Caco-2 (cell line): ENCODE results near the gene VPS13D. TPM values are rescaled to one million over a fixed set of nuclear protein-coding genes. Genes with fewer than 3 reads are reported as not detected.

ENCODE experiments used
- BruUV-seq: library from RNA; stranded (reverse); fragments of 400-500 nt; replicated peaks from 2 replicates; lab custom pipeline; 2021; lab: Mats Ljungman, UMichigan
- CTCF ChIA-PET: fragments of 300-600 bp; sonication (Branson Sonifier 250); formaldehyde crosslinking; loops from one replicate; lab custom pipeline; 2022; ENCODE audit warnings: antibody characterized with exemption; lab: Charles Lee
- POLR2A ChIA-PET: fragments of 300-600 bp; sonication (Branson Sonifier 250); formaldehyde crosslinking; loops from one replicate; lab custom pipeline; 2022; ENCODE audit warnings: antibody characterized with exemption; lab: Charles Lee
- DNase-seq, 2 experiments: peaks; one replicate each; pipeline versions ENCODE4 v3.0.0 to v3.0.0-alpha.2; 2020 to 2022
- H3K27me3 ChIP-seq: replicated peaks from 2 replicates; pipeline ENCODE4 v1.6.0; 2011; ENCODE audit warnings: low read length; ENCODE audit not compliant: control insufficient read depth, insufficient read depth
- H3K36me3 ChIP-seq: 2 replicates; pipeline ENCODE4 v1.5.1; 2011; ENCODE audit warnings: low read length; ENCODE audit not compliant: control insufficient read depth, insufficient read depth
- H3K4me1 ChIP-seq: fragments of 250-450 bp; sonication (Bioruptor Pico); 2 replicates; pipeline ENCODE4 v1.5.1; 2020; ENCODE audit warnings: mild to moderate bottlenecking
- H3K4me3 ChIP-seq: 2 replicates; pipeline ENCODE4 v1.5.1; 2011; ENCODE audit warnings: low read depth, mild to moderate bottlenecking, control low read depth, low read length
- H3K9me3 ChIP-seq: fragments of 250-450 bp; sonication (Bioruptor Pico); 2 replicates; pipeline ENCODE4 v1.5.1; 2020; ENCODE audit warnings: mild to moderate bottlenecking, moderate library complexity
- H3K27ac Mint-ChIP-seq: one replicate; pipeline ENCODE4 v1.8.0; 2022; ENCODE audit warnings: mixed read lengths; ENCODE audit not compliant: unreplicated experiment
- H3K27me3 Mint-ChIP-seq: one replicate; pipeline ENCODE4 v1.8.0; 2022; ENCODE audit warnings: mixed read lengths; ENCODE audit not compliant: insufficient read depth, unreplicated experiment
- H3K36me3 Mint-ChIP-seq: one replicate; pipeline ENCODE4 v1.8.0; 2022; ENCODE audit warnings: mild to moderate bottlenecking, mixed read lengths; ENCODE audit not compliant: insufficient read depth, unreplicated experiment
- H3K4me1 Mint-ChIP-seq: one replicate; pipeline ENCODE4 v1.8.0; 2022; ENCODE audit warnings: low read depth, mixed read lengths; ENCODE audit not compliant: unreplicated experiment
- H3K4me3 Mint-ChIP-seq: one replicate; pipeline ENCODE4 v1.8.0; 2022; ENCODE audit warnings: mild to moderate bottlenecking, moderate library complexity, mixed read lengths; ENCODE audit not compliant: unreplicated experiment
- H3K9me3 Mint-ChIP-seq: one replicate; pipeline ENCODE4 v1.8.0; 2022; ENCODE audit warnings: mixed read lengths; ENCODE audit not compliant: unreplicated experiment
- intact Hi-C: fragments of 100-400 bp; cut with micrococcal nuclease; formaldehyde crosslinking; loops from one replicate; pipeline ENCODE4 v1.10.0; 2022; ENCODE audit not compliant: unreplicated experiment
- total RNA-seq: library from RNA; stranded (reverse); gene quantifications from 2 replicates; pipeline ENCODE4 v1.2.3, GENCODE V29; 2022
- TF ChIP-seq, protein P1 (sequence below), 2 experiments: fragments of 200-600 bp in 1 of 2; IDR thresholded peaks; 1 replicate in 1 of 2; 2 replicates in 1 of 2; pipeline versions ENCODE4 v1.5.1 to v1.8.0; 2011 to 2022; ENCODE audit warnings: antibody characterized with exemption in 1 of 2, control low read depth in 1 of 2, inconsistent platforms in 1 of 2, low read depth in 1 of 2, low read length in 1 of 2, mild to moderate bottlenecking in 1 of 2, moderate library complexity in 1 of 2; ENCODE audit not compliant: insufficient read depth in 1 of 2, severe bottlenecking in 1 of 2, unreplicated experiment in 1 of 2

The VPS13D gene
- total RNA-seq, 1 experiment from 2014 or later: 25.6 TPM

DNA sequence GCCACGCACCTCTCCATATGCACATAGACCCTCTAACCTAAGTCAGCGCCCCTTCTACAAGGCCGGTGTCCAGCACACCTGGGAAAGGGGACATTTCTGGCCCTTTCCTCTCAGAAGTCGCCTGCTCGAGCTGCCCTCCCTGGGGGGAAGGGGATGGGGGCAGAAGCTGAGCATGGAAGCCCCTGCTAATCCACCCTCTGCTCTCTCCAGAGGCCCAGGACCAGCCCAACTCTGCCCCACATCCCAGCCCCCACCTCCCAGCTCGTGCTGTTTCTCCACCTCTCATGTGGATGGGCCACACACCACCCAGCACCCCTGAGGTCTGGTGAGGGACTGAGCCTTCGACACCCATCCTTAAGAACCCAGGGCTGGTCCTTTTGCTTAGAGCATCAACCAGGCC is 48.3 kb upstream of the VPS13D start:
- no peaks in the 10 kb centered on the region for H3K27me3 Mint-ChIP-seq
- CTCF ChIA-PET: interaction anchor here (0.5 kb wide), 2 partner anchors 19 to 34 kb away, joined by 3 to 4 read pairs; no protein-coding TSS in a partner anchor

DNA sequence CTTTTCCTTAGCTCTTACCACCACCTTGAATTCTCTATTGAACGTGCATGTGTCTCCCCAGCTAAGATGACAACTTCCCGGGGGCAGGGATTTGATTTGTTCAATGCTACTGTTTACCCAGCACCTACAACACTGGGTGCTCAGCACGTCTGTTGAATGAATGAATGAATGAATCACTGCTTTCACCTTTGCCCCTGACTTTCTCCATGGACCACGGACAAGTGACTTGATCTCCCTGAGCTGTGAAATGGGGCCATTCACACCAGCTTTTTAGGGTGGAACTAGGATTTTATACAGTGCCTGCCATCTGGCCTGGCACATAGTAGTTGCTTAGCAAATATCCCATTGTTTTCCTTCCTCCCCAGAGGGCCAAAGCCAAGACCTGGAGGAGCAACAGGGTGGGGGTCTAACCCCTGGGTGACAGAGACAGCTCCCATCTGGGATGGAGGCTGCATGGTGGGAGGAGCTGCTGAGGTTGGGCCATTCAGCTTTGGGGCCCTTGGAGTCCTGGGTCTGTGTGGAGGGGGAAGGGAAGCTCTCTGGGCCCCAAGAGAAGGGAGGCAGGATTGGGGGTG is 47.3 kb upstream of the VPS13D start:
- BruUV-seq: no TSS peak
- H3K27me3 Mint-ChIP-seq: no peaks in the 10 kb centered on the region
- intact Hi-C loops: no loop called here
- TF ChIP-seq, protein P1, sequence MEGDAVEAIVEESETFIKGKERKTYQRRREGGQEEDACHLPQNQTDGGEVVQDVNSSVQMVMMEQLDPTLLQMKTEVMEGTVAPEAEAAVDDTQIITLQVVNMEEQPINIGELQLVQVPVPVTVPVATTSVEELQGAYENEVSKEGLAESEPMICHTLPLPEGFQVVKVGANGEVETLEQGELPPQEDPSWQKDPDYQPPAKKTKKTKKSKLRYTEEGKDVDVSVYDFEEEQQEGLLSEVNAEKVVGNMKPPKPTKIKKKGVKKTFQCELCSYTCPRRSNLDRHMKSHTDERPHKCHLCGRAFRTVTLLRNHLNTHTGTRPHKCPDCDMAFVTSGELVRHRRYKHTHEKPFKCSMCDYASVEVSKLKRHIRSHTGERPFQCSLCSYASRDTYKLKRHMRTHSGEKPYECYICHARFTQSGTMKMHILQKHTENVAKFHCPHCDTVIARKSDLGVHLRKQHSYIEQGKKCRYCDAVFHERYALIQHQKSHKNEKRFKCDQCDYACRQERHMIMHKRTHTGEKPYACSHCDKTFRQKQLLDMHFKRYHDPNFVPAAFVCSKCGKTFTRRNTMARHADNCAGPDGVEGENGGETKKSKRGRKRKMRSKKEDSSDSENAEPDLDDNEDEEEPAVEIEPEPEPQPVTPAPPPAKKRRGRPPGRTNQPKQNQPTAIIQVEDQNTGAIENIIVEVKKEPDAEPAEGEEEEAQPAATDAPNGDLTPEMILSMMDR (IDR thresholded peaks at IDR 0.05; ENCODE audit: insufficient read depth in 1 of 2, low read depth in 1 of 2, low read length in 1 of 2, severe bottlenecking in 1 of 2, unreplicated experiment in 1 of 2): no peak
- H3K9me3 Mint-ChIP-seq: no peaks in the 10 kb centered on the region
- no peak for DNase-seq
- no peak overlapping the region for H3K4me3 Mint-ChIP-seq
- H3K27me3 ChIP-seq: no peaks in the 10 kb centered on the region
- no peaks in the 10 kb centered on the region for H3K36me3 Mint-ChIP-seq
- H3K4me3 ChIP-seq: no peak overlapping the region
- H3K36me3 ChIP-seq: no peaks in the 10 kb centered on the region
- H3K9me3 ChIP-seq: no peaks in the 10 kb centered on the region
- peak overlapping the region; percentile 45 for H3K27ac Mint-ChIP-seq
- no peaks in the 10 kb centered on the region for H3K4me1 ChIP-seq
- POLR2A ChIA-PET: no interaction called here
- peaks cover 7% of the 10 kb centered on the region for H3K4me1 Mint-ChIP-seq
- CTCF ChIA-PET: no interaction called here

More for the DNA sequence above, 48.3 kb upstream of the VPS13D start:
- H3K27me3 ChIP-seq: no peaks in the 10 kb centered on the region
- DNase-seq: no peak
- Mint-ChIP-seq H3K27ac (no peak overlapping the region), H3K36me3 (no peaks in the 10 kb centered on the region), H3K4me1 (peaks cover 7% of the 10 kb centered on the region), H3K4me3 (no peak overlapping the region), H3K9me3 (no peaks in the 10 kb centered on the region)
- BruUV-seq: no TSS peak
- TF ChIP-seq, protein P1 (IDR thresholded peaks at IDR 0.05; ENCODE audit: insufficient read depth in 1 of 2, low read depth in 1 of 2, low read length in 1 of 2, severe bottlenecking in 1 of 2, unreplicated experiment in 1 of 2): no peak
- H3K9me3 ChIP-seq: no peaks in the 10 kb centered on the region
- intact Hi-C loops: no loop called here
- H3K4me3 ChIP-seq: no peak overlapping the region
- no peaks in the 10 kb centered on the region for H3K36me3 ChIP-seq
- POLR2A ChIA-PET: no interaction called here
- H3K4me1 ChIP-seq: no peaks in the 10 kb centered on the region

DNA sequence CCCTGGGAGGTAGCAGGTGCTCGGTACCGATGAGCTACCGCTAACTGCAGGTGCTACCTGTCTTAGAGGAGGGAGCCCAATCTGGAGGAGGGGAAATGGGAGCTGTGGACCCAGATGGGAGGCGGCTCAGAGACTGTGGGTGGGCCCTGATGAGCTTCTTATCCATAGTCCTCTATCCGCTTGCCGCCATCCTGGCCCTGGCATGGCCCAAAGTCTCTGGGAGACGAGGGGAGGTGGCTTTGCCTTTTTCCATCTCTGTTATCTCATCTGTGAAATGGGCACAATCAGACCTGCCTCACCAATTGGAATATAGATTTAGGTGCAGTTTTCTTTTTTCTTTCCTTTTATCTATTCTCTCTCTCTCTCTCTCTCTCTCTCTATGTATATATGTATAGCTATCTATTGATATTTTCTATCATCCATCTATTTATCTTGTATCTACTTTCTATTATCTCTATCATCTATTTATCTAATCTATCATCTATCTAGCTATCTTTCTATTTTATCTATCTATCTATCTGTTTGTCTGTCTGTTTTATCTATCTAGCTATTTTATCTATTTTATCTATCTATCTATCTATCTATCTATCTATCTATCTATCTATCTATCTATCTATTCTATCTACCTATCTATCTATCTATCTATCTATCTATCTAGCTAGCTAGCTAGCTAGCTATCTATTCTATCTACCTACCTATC is 46.6 kb upstream of the VPS13D start:
- Mint-ChIP-seq H3K27me3 (no peaks in the 10 kb centered on the region), H3K4me1 (peaks cover 12% of the 10 kb centered on the region), H3K9me3 (no peaks in the 10 kb centered on the region), H3K4me3 (no peak overlapping the region), H3K27ac (peak overlapping the region; percentile 45), H3K36me3 (no peaks in the 10 kb centered on the region)
- TF ChIP-seq, protein P1 (IDR thresholded peaks at IDR 0.05; ENCODE audit: insufficient read depth in 1 of 2, low read depth in 1 of 2, low read length in 1 of 2, severe bottlenecking in 1 of 2, unreplicated experiment in 1 of 2): no peak
- intact Hi-C loops: no loop called here
- no peaks in the 10 kb centered on the region for H3K27me3 ChIP-seq
- DNase-seq: no peak
- no peak overlapping the region for H3K4me3 ChIP-seq
- BruUV-seq: no TSS peak
- ChIA-PET CTCF (no interaction called here), POLR2A (no interaction called here)
- H3K4me1 ChIP-seq: no peaks in the 10 kb centered on the region
- H3K9me3 ChIP-seq: no peaks in the 10 kb centered on the region
- H3K36me3 ChIP-seq: no peaks in the 10 kb centered on the region
